Activated CD4-positive, alpha-beta T cell treated with anti-CD3 and anti-CD28 coated beads for 1 hour (primary cell): Measurements from ENCODE around the gene PMM2.
"Not testable (repeated sequence)": the region's sequence is repeated elsewhere in the genome, so short reads cannot be mapped to it uniquely, and the experiment has no call there.

Experiments
- DNase-seq: peaks from one replicate; pipeline ENCODE4 v3.0.0-alpha.2; 2020

PMM2 gene

DNA sequence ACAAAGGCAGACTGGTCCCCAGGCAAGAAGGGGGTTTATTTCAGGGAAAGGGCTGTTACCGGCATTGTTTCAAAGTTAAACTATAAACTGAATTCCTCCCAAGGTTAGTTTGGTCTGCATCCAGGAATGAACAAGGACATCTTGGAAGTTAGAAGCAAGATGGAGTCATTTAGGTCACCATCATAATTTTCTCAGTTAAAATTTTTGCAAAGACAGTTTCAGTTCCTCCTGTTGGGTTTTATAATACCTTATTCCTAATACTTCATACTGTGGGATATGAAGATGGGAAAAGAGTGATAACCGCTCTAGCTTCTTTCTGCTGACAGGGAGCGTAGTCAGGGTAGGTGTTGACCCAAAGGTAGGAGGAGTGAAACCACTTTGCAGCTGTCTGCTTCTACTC, 24.8 kb downstream of the PMM2 start:
- no peak for DNase-seq

GRCh38 chr16:8826278-8826879, 28.7 kb downstream of the PMM2 start:
- DNase-seq, result no peak

DNA sequence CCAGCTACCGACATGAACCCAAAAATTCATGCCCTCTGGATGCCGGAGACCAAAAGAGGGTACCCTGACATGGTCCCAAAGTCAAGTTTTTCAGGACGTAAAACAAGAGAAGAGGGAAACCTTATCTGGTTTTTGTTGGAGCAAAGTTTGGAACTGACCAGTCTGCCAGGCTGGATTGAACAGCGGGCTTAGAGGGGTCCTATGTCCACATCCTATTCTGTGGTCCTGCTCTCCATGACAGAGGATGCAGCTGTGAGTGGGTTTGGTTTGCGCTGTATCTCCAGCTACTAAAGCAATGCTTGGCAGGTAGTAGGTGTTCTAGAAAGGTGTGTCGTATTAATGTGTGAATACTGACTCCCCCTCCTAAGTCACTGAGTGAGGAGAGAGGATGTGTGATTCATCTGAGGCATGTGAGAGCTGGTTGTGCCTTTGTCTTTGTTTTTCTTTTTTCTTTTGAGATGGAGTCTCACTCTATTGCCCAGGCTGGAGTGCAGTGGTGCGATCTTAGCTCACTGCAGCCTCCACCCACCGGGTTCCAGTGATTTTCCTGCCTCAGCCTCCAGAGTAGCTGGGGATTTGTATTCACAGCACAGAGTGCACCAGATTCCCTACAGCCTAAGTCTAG, 31.0 kb downstream of the PMM2 start:
- DNase-seq, result no peak

DNA sequence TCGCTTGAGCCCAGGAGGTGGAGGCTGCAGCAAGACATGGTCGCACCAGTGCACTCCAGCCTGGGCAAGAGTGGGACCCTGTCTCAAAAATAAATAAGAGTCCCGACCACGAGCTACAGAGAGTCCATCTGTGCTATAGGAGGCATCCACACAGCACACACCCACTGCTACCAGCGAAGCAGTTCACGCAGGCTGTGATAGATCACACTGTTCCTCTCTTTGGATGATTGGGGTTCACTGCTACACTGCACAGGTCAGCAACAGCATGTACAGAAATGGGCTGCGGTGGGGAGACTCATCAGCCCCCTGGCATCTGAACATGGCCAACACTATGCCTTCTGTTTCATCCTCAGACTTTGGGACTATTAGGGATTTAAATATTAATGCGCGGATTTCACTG, 33.8 kb downstream of the PMM2 start:
- no peak for DNase-seq

DNA sequence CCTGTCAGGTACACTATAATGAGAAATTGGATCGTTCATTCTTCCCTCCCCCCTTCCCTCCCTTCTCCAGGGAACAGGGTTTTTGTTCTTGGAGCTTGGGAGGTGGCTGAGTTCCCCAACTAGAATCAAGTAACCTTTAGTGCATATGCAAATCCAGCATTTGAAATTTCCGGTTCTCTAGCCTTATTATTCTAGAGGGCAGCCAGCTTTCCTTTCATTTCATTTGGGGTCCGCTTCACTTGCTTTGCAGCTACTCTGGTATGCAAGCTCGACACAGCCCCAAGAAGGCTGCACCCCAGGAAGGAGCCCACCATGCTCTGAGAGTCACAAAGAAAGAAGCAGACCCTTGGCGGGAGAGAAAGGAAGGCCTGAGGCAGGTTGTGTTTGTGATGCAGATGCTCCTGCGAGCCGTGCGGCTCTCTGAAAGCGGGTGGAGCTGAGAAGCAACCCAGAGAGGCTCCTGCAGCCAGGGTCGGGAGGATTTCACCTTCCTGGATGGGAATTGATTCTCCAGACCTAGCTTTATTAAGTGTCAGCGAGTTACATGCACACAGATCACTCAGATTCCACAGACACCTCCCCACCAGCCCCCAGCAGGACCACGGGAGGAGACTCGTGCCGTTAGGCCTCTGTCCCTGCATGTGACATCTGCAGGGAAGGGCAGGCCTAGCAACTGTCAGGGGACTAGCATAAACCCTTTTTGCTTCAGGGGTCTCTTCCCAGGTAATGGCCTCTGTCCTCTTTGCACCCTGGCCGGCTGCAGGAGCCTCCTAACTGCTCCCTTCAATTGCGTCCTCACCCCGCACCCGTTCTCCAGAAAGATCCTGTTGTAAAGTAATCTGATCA, 34.5 kb downstream of the PMM2 start:
- no peak for DNase-seq

DNA sequence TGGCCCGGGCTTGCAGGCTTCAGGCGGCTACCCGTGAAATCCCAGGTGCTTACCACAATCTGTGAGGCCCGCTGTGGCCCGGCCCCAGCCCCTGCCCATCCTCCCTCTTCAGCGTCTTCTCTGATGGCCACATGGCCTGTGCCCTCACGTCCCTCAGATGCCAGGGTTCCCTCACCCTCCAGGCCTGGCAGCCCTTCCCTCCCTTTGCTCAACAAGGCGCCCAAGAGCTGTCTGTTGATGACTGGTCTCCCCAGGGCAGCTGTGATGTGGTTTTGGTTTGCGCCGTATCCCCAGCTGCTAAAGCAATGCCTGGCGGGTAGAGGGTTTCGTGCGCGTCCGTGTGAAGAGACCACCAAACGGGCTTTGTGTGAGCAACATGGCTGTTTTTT, 35.1 kb downstream of the PMM2 start:
- no peak for DNase-seq

- DNase-seq, result not testable (repeated sequence)
These were observed 39.2 kb downstream of the PMM2 start for GRCh38 chr16:8836797-8837196.

GRCh38 chr16:8837594-8837993, 40.0 kb downstream of the PMM2 start:
- DNase-seq, result not testable (repeated sequence)

DNA sequence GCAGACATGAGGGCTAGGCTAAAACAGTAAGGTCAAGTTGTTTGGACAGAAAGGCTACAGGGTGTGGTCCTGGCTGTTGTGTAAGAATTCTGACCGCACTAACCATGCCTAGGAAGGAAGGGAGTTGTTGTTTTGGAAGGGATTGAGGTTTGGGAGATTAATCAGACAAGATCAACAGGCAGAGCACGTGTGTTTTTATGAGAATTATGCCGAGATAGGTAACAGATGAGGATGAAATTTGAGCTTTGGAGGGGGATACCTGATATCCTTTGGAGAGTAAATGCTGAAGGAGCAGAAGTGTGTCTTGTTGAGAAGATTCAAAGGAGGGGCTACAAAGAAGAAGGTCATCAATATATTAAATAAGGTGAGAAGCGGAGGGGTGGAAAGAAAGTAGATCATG, 44.4 kb downstream of the PMM2 start:
- not testable (repeated sequence) for DNase-seq

- DNase-seq, result not testable (repeated sequence)
These were observed 45.7 kb downstream of the PMM2 start for GRCh38 chr16:8843296-8843695.

DNA sequence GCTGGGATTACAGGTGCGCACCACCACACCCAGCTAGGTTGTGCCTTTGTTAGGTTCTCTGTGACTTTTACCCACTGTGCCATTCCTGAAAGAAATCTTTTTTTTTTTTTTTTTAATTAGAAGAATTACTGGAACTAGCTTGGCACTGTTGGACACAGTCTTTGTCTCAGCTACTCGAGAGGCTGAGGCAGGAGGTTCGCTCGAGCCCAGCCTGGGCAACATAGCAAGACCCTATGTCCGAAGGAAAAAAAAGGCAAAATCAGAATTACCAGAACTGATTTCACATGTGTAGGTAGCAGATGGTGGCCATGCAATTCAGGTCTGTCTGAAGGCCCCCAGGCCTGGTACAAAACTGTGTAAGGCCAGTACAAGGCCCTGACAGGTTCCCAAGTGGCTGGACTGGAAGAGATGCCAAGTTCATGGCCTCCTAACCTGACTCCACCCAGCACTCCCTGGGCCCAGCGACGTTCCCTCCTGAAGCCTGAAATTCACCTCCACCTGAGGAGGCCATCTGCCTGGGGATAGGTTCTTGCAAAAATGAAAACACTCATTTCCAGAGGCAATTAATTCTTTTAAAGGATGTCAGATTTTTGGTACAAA, 48.2 kb downstream of the PMM2 start:
- no peak for DNase-seq

GRCh38 chr16:8846401-8846932, 48.8 kb downstream of the PMM2 start:
- DNase-seq, result no peak

DNA sequence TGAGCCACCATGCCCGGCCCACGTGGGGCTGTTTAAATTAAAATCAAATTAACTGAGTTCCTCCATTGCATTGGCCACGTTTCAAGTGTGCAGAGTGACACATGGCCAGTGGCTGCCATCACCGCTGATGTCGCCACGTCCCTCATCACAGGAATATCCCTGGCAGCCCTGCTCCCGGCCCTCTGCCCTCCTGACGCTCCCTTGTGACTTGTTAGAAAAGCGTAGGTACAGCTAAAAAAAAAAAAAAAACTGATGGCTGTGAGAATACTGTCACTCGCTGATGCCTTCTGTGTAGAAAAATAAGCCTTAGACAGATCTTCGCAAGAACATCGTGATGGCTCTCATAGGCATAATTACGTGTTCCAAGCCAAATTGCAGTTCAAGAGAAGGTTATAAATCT, 49.5 kb downstream of the PMM2 start:
- no peak for DNase-seq

DNA sequence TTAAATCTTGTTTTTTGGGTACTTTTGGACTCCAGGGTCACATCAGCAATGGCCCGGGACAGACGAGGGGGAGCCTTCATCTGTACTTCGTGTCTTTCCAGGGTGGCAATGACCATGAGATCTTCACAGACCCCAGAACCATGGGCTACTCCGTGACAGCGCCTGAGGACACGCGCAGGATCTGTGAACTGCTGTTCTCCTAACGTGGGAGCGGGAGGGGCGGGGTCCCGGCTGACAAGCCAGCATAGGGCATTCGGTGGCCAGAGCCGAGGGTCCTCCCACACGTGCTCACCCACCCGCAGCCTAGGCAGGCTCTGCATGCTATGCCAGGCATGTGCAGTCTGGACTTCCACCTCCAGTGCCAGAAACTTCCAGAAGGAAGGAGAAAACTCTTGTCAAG, 50.0 kb downstream of the PMM2 start:
- no peak for DNase-seq

- DNase-seq, result no peak
These were observed 50.7 kb downstream of the PMM2 start for GRCh38 chr16:8848231-8848938.

DNA sequence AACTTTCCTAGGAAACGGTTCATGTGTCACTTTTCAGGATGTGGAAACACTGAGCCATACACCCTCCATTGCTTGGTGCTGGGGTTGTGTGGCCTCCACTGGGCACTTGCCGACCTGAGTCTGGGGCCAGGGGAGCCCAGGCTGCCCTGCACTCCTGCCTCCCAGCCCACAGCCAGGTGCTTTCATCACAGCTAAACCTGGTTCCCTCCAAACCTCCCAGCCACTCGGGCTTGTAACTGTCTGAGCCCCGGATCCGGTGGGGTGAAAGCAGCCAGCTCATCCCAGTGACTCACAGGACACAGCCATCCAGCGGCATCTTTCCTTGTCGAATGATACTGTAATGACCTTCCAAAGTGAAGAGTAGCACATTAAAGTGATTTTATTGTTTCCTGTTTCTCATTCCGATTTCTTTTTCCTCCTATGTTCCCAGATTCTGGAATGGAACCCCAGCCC, 51.3 kb downstream of the PMM2 start:
- DNase-seq, result no peak

DNA sequence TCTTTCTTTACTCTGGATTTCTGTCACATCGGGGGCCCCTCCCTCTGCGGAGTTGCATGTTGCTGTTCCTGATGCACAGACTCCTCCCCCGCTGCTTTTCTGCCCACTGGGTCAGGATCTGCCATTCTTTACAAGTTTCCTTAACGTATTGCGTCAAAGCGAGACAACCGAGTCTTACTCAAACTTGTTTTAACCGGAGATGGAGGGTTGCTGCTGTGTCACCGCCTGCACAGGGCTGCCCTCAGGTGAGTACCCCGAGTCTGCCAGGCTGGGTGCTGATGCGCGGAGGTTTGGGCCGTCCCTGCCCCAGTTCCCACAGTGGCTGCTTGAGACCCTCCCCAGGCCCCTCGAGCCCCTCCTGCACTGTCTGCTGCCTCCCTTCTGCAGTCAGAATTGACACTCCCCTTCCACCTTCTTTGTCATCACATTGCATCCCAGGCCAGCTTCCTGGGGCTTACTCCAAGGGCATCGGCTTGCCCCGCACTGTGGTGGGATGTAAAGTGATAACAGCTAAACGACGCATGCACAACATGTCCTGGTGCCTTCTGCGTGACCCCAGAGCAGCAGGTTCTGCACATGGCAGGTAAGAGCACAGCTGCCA, 51.9 kb downstream of the PMM2 start:
- DNase-seq, result no peak

- DNase-seq, result no peak
These were observed 52.7 kb downstream of the PMM2 start for GRCh38 chr16:8850279-8850885.

DNA sequence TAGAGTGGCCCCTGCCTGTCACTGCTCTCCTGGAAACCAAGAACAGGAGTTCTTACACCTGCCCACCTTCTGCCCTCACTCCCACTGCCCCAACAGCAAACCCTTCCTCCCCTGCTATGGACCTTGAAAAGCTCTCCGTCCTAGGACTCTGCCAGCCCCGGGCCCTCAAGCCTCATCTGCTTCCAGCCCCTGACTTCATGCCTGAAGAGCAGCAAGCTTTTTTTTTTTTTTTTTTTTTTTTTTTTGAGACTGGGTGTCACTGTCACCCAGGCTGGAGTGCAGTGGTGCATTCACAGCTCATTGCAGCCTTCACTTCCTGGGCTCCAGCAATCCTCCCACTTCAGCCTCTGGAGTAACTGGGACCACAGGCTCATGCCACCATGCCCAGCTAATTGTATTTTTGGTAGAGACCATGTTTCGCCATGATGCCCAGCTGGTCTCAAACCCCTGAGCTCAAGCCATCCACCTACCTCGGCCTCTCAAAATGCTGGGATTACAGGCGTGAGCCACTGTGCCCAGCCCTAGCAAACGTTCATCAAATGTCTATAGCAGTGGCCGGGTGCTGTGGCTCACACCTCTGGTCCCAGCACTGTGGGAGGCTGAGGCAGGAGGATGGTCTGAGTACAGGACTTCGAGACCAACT, 54.2 kb downstream of the PMM2 start:
- DNase-seq, result no peak

DNA sequence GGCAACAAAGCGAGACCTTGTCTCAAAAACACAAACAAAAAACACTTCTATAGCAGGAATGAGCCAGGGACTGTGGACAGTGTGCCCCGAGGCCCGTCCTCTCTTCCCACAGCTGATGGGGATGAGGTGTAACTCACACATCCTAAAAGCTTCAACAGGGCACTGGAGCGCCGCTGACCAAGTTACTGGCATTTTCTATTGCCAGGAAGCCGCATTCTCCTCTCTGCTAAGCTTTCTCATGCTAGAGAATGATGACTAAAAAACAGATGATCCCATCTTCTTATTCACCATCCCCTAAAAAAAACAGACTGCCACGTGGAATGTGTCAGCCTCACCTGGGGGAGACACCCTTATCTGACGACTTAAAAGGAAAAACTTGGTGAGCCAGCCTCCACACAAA, 54.9 kb downstream of the PMM2 start:
- DNase-seq, result no peak

DNA sequence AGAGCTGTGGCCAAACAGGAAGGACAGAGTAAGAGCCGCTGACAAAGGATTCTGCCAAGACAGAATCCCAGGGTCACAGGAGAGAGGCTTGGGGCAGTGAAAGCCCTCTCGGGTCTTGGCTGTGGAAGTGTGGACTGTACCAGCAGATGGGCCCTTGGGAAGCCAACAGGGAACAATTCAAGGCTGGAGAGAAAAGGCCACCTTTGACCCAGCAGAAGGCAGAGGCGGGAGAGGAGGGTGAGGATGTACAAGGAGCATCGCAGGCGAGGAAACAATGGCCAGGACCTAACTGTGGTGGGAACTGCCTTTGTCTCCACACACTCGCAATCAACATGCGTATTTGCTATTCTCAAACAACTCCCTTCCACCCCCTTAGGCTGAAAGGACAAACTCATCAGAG, 55.5 kb downstream of the PMM2 start:
- no peak for DNase-seq
